ENCODE measurements around the gene ZNF100.

DNA sequence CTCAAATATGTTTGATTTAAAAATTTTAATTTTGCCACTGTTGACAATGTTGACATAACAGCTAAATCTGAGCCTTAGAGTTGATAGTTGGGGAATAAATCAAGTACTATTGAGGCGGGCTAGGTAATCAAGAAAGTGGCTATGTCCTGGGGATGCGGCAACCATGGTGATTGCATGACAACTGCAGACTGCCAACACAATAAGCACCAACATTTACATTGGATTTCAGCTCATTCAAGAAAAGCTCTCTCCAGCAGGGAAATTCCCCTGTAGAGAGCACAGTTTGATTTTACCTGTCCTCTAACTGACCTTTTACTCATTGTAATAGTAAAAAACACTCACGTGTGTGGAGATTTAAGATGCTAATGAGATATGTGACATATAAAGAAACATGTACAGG, 63.1 kb downstream of the ZNF100 start:
- TF ChIP-seq GATA3 (IDR thresholded peaks at IDR 0.05; ENCODE audit: low read depth, low read length) (no peak), GATA2 (IDR thresholded peaks at IDR 0.05; ENCODE audit: low read depth, low read length) (no peak)
